WI38 (cell line): ENCODE data around the gene KIF26A.

Experiments used
- H3K4me3 ChIP-seq: 2 replicates; pipeline ENCODE4 v1.5.1; 2011; ENCODE audit warnings: low read depth, mild to moderate bottlenecking, control low read depth, low read length
- TF ChIP-seq, protein P1 (sequence below): IDR thresholded peaks from 2 replicates; pipeline ENCODE4 v1.5.1; 2012; ENCODE audit warnings: low read depth, mild to moderate bottlenecking, control low read depth, low read length

KIF26A gene

DNA sequence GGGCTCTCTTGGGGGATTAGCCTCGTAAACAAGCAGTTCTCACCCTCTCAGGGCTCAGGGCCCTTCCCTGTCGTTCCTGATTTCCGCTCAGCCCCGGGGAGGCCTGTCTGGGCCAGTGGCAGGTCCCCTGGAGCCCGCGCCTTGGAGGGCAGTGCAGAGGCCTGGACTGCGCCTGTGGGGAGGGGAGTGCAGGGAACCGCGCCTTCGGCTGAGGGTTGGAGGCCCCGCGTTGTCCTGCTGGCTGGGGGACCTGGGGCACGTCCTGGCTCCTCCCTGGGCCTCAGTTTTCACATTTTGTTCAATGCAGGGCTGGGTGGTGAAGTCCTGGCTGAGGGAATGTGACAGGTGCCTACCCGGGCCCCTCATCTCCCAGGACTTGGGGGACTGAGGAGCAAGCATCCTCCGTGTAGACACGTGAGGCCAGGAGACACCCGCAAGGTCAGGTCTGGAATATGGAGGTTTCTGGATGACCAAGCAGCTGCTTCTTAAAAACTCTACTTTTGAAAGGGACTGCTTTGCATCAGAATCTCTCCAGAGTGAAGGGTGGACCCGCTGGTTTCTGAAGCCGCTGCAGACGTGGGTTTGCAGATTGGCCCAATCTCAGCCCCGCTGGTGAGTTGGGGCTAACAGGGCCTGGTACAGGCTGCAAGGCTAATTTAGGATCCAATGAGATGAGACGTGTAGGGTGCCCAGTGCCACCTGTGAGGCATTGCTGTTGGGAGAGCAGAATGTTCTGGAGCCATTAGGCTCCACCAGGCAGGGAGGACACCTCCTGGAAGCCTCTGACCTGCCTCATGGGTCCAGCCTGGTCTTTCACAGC, 80.2 kb downstream of the KIF26A start:
- no peak overlapping the region for H3K4me3 ChIP-seq
- TF ChIP-seq, protein P1, sequence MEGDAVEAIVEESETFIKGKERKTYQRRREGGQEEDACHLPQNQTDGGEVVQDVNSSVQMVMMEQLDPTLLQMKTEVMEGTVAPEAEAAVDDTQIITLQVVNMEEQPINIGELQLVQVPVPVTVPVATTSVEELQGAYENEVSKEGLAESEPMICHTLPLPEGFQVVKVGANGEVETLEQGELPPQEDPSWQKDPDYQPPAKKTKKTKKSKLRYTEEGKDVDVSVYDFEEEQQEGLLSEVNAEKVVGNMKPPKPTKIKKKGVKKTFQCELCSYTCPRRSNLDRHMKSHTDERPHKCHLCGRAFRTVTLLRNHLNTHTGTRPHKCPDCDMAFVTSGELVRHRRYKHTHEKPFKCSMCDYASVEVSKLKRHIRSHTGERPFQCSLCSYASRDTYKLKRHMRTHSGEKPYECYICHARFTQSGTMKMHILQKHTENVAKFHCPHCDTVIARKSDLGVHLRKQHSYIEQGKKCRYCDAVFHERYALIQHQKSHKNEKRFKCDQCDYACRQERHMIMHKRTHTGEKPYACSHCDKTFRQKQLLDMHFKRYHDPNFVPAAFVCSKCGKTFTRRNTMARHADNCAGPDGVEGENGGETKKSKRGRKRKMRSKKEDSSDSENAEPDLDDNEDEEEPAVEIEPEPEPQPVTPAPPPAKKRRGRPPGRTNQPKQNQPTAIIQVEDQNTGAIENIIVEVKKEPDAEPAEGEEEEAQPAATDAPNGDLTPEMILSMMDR = no peak

DNA sequence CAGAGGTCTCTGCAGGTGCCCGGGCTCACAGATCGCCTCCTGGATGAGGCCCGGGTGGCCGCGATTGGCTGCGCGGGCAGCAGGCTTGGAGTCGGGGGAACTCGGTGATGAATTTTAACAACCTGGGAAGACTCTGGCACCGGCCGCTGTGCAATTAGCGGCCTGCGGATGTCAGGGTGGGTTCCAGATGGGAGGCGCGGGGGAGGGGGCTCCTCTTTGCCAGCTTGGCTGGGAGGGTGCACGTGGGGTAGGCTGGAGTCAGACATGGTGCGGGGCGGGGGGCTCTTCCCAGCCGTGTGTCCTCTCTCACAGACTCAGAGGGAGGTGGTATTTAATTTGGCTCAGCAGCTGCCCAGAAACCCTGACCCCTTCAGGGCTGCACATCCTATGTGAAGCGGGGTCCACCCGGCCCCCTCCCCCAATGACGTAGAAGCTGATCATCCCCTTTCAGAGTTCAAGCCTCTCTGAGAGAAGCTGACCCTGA, 81.4 kb downstream of the KIF26A start:
- TF ChIP-seq, protein P1 = no peak
- no peak overlapping the region for H3K4me3 ChIP-seq

GRCh38 chr14:104220215-104221070, 82.1 kb downstream of the KIF26A start:
- H3K4me3 ChIP-seq = no peak overlapping the region
- TF ChIP-seq, protein P1 = no peak

DNA sequence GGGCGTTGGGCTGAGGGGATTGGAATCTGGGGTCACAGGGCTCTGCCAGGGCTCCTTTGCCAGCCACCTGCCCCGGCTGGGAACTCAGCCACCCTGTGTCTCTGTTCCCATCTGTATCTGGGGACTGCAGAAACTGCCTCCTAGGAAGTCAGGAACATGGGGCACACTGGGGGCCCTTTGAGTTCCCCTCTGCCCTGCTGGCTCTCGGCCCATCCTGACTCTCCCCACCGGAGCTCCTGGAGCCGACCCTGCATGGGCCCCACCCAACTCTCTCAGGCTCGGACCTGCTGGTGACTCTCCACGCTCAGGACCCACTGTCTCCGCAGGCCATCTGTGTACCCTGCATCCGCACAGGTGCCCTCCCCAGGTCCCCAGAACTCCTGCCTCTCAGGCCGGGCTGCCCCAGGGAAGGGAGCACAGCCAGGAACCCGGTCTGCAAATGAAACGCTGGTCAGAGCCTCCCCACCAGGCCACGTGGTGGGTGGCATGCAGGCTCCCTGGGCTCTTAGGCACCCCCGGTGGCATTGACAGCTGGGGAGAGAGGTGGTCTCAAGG, 82.8 kb downstream of the KIF26A start:
- TF ChIP-seq, protein P1 = no peak
- no peak overlapping the region for H3K4me3 ChIP-seq

DNA sequence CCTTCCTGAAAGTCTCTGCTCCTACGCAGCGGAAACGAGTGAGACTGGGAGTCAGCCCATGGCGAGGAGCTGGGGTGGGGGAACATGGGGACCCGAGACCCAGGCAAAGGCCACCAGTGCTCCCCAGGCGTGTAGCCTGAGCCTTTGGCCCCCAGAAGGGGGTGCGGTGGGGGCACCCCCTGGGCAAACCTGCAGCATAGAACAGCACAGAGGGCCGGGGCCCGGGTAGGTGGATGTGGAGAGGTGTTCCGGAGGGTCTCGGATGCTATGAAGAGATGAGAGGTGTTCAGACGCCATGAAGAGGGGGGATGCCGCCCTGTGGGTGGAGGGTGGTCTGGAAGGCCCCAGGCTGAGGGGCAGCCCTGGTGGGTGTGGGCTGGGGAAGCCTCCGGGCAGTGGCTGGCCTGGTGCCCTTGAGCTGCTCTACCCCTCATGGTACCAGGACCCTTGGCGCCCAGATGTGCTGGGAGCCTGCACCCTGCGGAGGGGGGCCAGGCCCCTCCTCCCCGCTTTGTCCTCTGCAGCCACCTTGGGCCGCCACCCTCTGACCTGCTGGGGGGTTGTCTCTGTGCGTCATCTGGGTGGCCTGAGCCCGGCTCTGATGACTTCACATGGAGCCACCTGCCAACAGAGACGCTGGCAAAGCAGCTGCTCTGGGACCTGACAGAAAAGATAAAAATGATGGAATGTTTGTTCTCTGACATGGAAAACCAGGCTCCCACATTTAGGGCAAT, 83.4 kb downstream of the KIF26A start:
- H3K4me3 ChIP-seq = no peak overlapping the region
- TF ChIP-seq, protein P1 = no peak

DNA sequence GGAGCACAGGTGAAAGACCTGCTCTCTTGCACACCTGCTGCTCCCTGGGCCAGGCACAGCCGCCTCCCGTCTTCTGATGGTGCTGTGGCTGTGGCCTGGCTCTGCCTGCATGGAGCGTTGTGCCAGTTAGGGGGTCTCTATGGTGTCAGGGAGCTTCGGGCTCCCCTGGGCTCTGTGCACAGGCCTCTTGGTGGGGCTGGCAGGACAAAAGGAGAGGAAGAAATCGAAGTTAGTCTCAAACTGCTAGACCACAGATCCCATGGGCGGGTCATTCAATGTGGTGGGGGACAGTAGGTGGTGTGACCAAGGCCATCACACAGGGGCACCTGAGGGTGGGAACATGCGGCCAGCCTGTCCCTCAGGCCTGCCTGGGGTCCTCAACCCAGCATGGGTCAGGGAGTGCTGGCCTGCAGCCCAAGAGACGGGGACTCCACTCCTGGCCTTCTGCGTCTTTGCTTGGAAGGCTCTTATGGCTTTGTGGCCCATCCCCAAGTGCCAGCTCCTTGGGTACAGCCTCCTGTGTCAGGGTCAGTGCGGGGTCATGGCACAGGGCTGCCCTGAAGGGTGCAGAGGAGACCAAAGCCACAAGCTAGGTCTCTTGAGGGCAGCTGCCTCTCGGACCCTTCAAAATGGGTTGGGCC, 84.1 kb downstream of the KIF26A start:
- no peak overlapping the region for H3K4me3 ChIP-seq
- TF ChIP-seq, protein P1 = no peak
